HEK293 (cell line): ENCODE results near the gene IKZF2.

ENCODE experiments used
- CTCF ChIA-PET: fragments of 350-600 bp; formaldehyde crosslinking; extraction: SDS; loops from one replicate; lab custom pipeline; 2021; ENCODE audit warnings: antibody characterized with exemption; lab: Yijun Ruan, JAX
- POLR2A ChIA-PET: fragments of 300-600 bp; formaldehyde crosslinking; extraction: SDS; loops from one replicate; lab custom pipeline; 2020; ENCODE audit warnings: antibody characterized with exemption, inconsistent platforms; lab: Yijun Ruan, JAX
- H3K27ac ChIP-seq: fragments of 200-500 bp; sonication (Bioruptor generic); 2 replicates; pipeline ENCODE4 v1.5.1; 2014; ENCODE audit warnings: low read depth, low read length, control low read depth, inconsistent platforms; ENCODE audit errors: extremely low read depth
- H3K36me3 ChIP-seq, 2 experiments: fragments of 200-500 bp in 1 of 2; sonication (Bioruptor generic) in 1 of 2; 1 replicate in 1 of 2; 2 replicates in 1 of 2; pipeline ENCODE4 v1.5.1; 2014 to 2017; ENCODE audit warnings: inconsistent platforms in 2 of 2, low read length in 2 of 2; ENCODE audit not compliant: control insufficient read depth in 2 of 2, insufficient read depth in 1 of 2
- H3K4me1 ChIP-seq: fragments of 200-500 bp; sonication (Bioruptor generic); 2 replicates; pipeline ENCODE4 v1.5.1; 2014; ENCODE audit warnings: mild to moderate bottlenecking, low read length, inconsistent platforms; ENCODE audit not compliant: control insufficient read depth, insufficient read depth
- H3K4me3 ChIP-seq: 2 replicates; pipeline ENCODE4 v1.5.1; 2011; ENCODE audit warnings: low read depth, mild to moderate bottlenecking, control low read depth, low read length, moderate library complexity
- H3K9me3 ChIP-seq: fragments of 200-500 bp; sonication (Bioruptor generic); 2 replicates; pipeline ENCODE4 v1.5.1; 2014; ENCODE audit warnings: low read depth, low read length, inconsistent platforms; ENCODE audit not compliant: control insufficient read depth, insufficient read depth
- BCL11B ChIP-seq: fragments of 450-650 bp; formaldehyde crosslinking; IDR thresholded peaks from 2 replicates; pipeline ENCODE4 v1.5.1; 2016; ENCODE audit warnings: low read depth, missing biosample characterization, missing genetic modification characterization
- HOXA7 ChIP-seq: sonication (generic); formaldehyde crosslinking; IDR thresholded peaks from 2 replicates; pipeline ENCODE4 v1.8.1; 2022; ENCODE audit warnings: missing genetic modification reagents, borderline replicate concordance
- KLF10 ChIP-seq: fragments of 450-650 bp; IDR thresholded peaks from 2 replicates; pipeline ENCODE4 v1.5.1; 2018; ENCODE audit warnings: missing biosample characterization, mild to moderate bottlenecking, missing genetic modification characterization
- KLF8 ChIP-seq: fragments of 450-650 bp; formaldehyde crosslinking; IDR thresholded peaks from 2 replicates; pipeline ENCODE4 v1.5.1; 2016; ENCODE audit warnings: missing biosample characterization, missing genetic modification characterization
- MZF1 ChIP-seq: fragments of 450-650 bp; formaldehyde crosslinking; IDR thresholded peaks from 2 replicates; pipeline ENCODE4 v1.5.1; 2017; ENCODE audit warnings: missing biosample characterization, missing genetic modification characterization, borderline replicate concordance
- SP3 ChIP-seq: fragments of 450-650 bp; formaldehyde crosslinking; IDR thresholded peaks from 2 replicates; pipeline ENCODE4 v1.5.1; 2016; ENCODE audit warnings: missing biosample characterization, missing genetic modification characterization
- YY2 ChIP-seq: fragments of 450-650 bp; formaldehyde crosslinking; IDR thresholded peaks from 2 replicates; pipeline ENCODE4 v1.5.1; 2016; ENCODE audit warnings: missing biosample characterization, missing genetic modification characterization
- ZBTB6 ChIP-seq: fragments of 450-650 bp; formaldehyde crosslinking; IDR thresholded peaks from 2 replicates; pipeline ENCODE4 v1.5.1; 2017; ENCODE audit warnings: missing biosample characterization, missing genetic modification characterization
- ZFP3 ChIP-seq: fragments of 450-650 bp; formaldehyde crosslinking; IDR thresholded peaks from 2 replicates; pipeline ENCODE4 v1.5.1; 2016; ENCODE audit warnings: low read depth, missing biosample characterization, missing genetic modification characterization
- ZIC2 ChIP-seq: fragments of 450-650 bp; formaldehyde crosslinking; IDR thresholded peaks from 2 replicates; pipeline ENCODE4 v1.5.1; 2016; ENCODE audit warnings: missing biosample characterization, missing genetic modification characterization
- ZNF16 ChIP-seq: fragments of 450-650 bp; formaldehyde crosslinking; IDR thresholded peaks from 2 replicates; pipeline ENCODE4 v1.5.1; 2016; ENCODE audit warnings: low read depth, missing biosample characterization, missing genetic modification characterization
- ZNF211 ChIP-seq: fragments of 450-650 bp; formaldehyde crosslinking; IDR thresholded peaks from 2 replicates; pipeline ENCODE4 v1.5.1; 2016; ENCODE audit warnings: low read depth, missing biosample characterization, missing genetic modification characterization
- ZNF23 ChIP-seq: fragments of 450-650 bp; formaldehyde crosslinking; IDR thresholded peaks from 2 replicates; pipeline ENCODE4 v1.5.1; 2016; ENCODE audit warnings: missing biosample characterization, missing genetic modification characterization, borderline replicate concordance
- ZNF24 ChIP-seq: fragments of 450-650 bp; formaldehyde crosslinking; IDR thresholded peaks from 2 replicates; pipeline ENCODE4 v1.5.1; 2016; ENCODE audit warnings: missing biosample characterization, missing genetic modification characterization
- ZNF311 ChIP-seq: fragments of 450-650 bp; formaldehyde crosslinking; IDR thresholded peaks from 2 replicates; pipeline ENCODE4 v1.5.1; 2017; ENCODE audit warnings: missing biosample characterization, missing genetic modification characterization, borderline replicate concordance
- ZNF416 ChIP-seq: fragments of 450-650 bp; formaldehyde crosslinking; IDR thresholded peaks from 2 replicates; pipeline ENCODE4 v1.5.1; 2016; ENCODE audit warnings: missing biosample characterization, missing genetic modification characterization
- ZNF488 ChIP-seq: fragments of 450-650 bp; formaldehyde crosslinking; IDR thresholded peaks from 2 replicates; pipeline ENCODE4 v1.5.1; 2016; ENCODE audit warnings: missing biosample characterization, missing genetic modification characterization
- ZNF513 ChIP-seq: fragments of 450-650 bp; IDR thresholded peaks from 2 replicates; pipeline ENCODE4 v1.5.1; 2018; ENCODE audit warnings: missing biosample characterization, missing genetic modification characterization
- ZNF549 ChIP-seq: fragments of 450-650 bp; IDR thresholded peaks from 2 replicates; pipeline ENCODE4 v1.5.1; 2018; ENCODE audit warnings: missing biosample characterization, missing genetic modification characterization, mild to moderate bottlenecking, inconsistent platforms, moderate library complexity
- ZNF561 ChIP-seq: fragments of 450-650 bp; IDR thresholded peaks from 2 replicates; pipeline ENCODE4 v1.5.1; 2018; ENCODE audit warnings: missing biosample characterization, missing genetic modification characterization, borderline replicate concordance
- ZNF571 ChIP-seq: fragments of 450-650 bp; formaldehyde crosslinking; IDR thresholded peaks from 2 replicates; pipeline ENCODE4 v1.5.0; 2017; ENCODE audit warnings: missing biosample characterization, missing genetic modification characterization
- ZNF621 ChIP-seq: fragments of 450-650 bp; formaldehyde crosslinking; IDR thresholded peaks from 2 replicates; pipeline ENCODE4 v1.5.1; 2017; ENCODE audit warnings: missing biosample characterization, missing genetic modification characterization
- ZNF624 ChIP-seq: fragments of 450-650 bp; formaldehyde crosslinking; IDR thresholded peaks from 2 replicates; pipeline ENCODE4 v1.5.1; 2017; ENCODE audit warnings: missing biosample characterization, missing genetic modification characterization
- ZNF629 ChIP-seq: fragments of 450-650 bp; formaldehyde crosslinking; IDR thresholded peaks from 2 replicates; pipeline ENCODE4 v1.5.1; 2017; ENCODE audit warnings: missing biosample characterization, missing genetic modification characterization
- ZNF645 ChIP-seq: fragments of 450-650 bp; formaldehyde crosslinking; IDR thresholded peaks from 2 replicates; pipeline ENCODE4; 2016; ENCODE audit warnings: missing biosample characterization, missing genetic modification characterization
- ZNF785 ChIP-seq: fragments of 450-650 bp; formaldehyde crosslinking; IDR thresholded peaks from 2 replicates; pipeline ENCODE4 v1.5.1; 2016; ENCODE audit warnings: missing biosample characterization, missing genetic modification characterization
- ZNF830 ChIP-seq: fragments of 450-650 bp; IDR thresholded peaks from 2 replicates; pipeline ENCODE4 v1.5.0; 2018; ENCODE audit warnings: missing biosample characterization, missing genetic modification characterization, low read depth, mild to moderate bottlenecking, moderate library complexity
- ZSCAN16 ChIP-seq: fragments of 450-650 bp; formaldehyde crosslinking; IDR thresholded peaks from 2 replicates; pipeline ENCODE4 v1.5.1; 2016; ENCODE audit warnings: missing biosample characterization, missing genetic modification characterization
- ZSCAN18 ChIP-seq: fragments of 450-650 bp; formaldehyde crosslinking; IDR thresholded peaks from 2 replicates; pipeline ENCODE4 v1.5.1; 2016; ENCODE audit warnings: missing biosample characterization, missing genetic modification characterization
- ZSCAN23 ChIP-seq: fragments of 450-650 bp; formaldehyde crosslinking; IDR thresholded peaks from 2 replicates; pipeline ENCODE4 v1.5.1; 2016; ENCODE audit warnings: missing biosample characterization, missing genetic modification characterization

The IKZF2 gene

GRCh38 chr2:213034585-213034984, 116.8 kb downstream of the IKZF2 start:
- Histone ChIP-seq H3K27ac (no peak overlapping the region), H3K4me1 (no peaks in the 10 kb centered on the region), H3K9me3 (no peaks in the 10 kb centered on the region), H3K36me3 (no peaks in the 10 kb centered on the region)
- CTCF ChIA-PET, result no interaction called here
- no peak for TF ChIP-seq ZSCAN23 (tag by site-specific recombination)
- no peak for TF ChIP-seq ZNF513 (tag by site-specific recombination)
- TF ChIP-seq ZNF830, result no peak
- TF ChIP-seq, all 188 proteins: peak for 0
- H3K4me3 ChIP-seq, result no peak overlapping the region
- POLR2A ChIA-PET, result no interaction called here

GRCh38 chr2:213032607-213033006, 118.8 kb downstream of the IKZF2 start:
- no peak for TF ChIP-seq ZNF624 (tag by site-specific recombination)
- TF ChIP-seq ZNF549 (tag by site-specific recombination), result no peak
- TF ChIP-seq ZNF785 (tag by site-specific recombination), result no peak
- TF ChIP-seq ZNF561 (tag by site-specific recombination), result no peak
- TF ChIP-seq SP3, result no peak
- TF ChIP-seq KLF10, result no peak
- TF ChIP-seq ZFP3 (tag by site-specific recombination), result no peak
- TF ChIP-seq ZSCAN16 (tag by site-specific recombination), result no peak
- TF ChIP-seq ZNF621 (tag by site-specific recombination), result no peak
- TF ChIP-seq ZNF488, result no peak
- TF ChIP-seq YY2, result no peak
- no peak for TF ChIP-seq KLF8 (tag by site-specific recombination)
- TF ChIP-seq ZNF629 (tag by site-specific recombination), result no peak
- no peak for TF ChIP-seq BCL11B (tag by site-specific recombination)
- TF ChIP-seq ZBTB6 (tag by site-specific recombination), result no peak
- Histone ChIP-seq H3K27ac (no peak overlapping the region), H3K4me1 (no peaks in the 10 kb centered on the region), H3K36me3 (no peaks in the 10 kb centered on the region), H3K9me3 (no peaks in the 10 kb centered on the region), H3K4me3 (no peak overlapping the region)
- CTCF ChIA-PET, result no interaction called here
- POLR2A ChIA-PET, result no interaction called here

GRCh38 chr2:213022987-213023386, 128.4 kb downstream of the IKZF2 start:
- POLR2A ChIA-PET, result no interaction called here
- no peaks in the 10 kb centered on the region for H3K36me3 ChIP-seq
- no peak overlapping the region for H3K4me3 ChIP-seq
- CTCF ChIA-PET, result no interaction called here
- no peak overlapping the region for H3K27ac ChIP-seq
- H3K9me3 ChIP-seq, result no peaks in the 10 kb centered on the region
- H3K4me1 ChIP-seq, result no peaks in the 10 kb centered on the region
- TF ChIP-seq ZNF24 (tag by site-specific recombination) (no peak), ZNF23 (tag by site-specific recombination) (no peak), ZSCAN18 (tag by site-specific recombination) (no peak), ZNF311 (tag by site-specific recombination) (no peak), ZNF211 (tag by site-specific recombination) (no peak), HOXA7 (CRISPR knock-in tag) (no peak), ZNF16 (tag by site-specific recombination) (no peak), ZNF571 (tag by site-specific recombination) (no peak), MZF1 (no peak), ZIC2 (no peak), ZNF416 (tag by site-specific recombination) (no peak), ZNF645 (no peak)
